SK-N-MC (cell line): ENCODE results near the gene GRAMD2B.
A peak's percentile ranks its signal among the peaks of the same experiment; 100 is the strongest.

Experiments used
- DNase-seq: peaks from one replicate; pipeline ENCODE4 v3.0.0-alpha.2; 2011; ENCODE audit warnings: low read depth, low spot score
- H3K27ac ChIP-seq: fragments of 200-600 bp; sonication (generic); 2 replicates; pipeline ENCODE4 v1.5.1; 2016; ENCODE audit warnings: mixed run types
- H3K36me3 ChIP-seq: fragments of 200-600 bp; sonication (generic); 2 replicates; pipeline ENCODE4 v1.6.1; 2017; ENCODE audit warnings: antibody characterized with exemption, low read length, mixed read lengths; ENCODE audit not compliant: insufficient read depth
- H3K4me3 ChIP-seq: fragments of 200-600 bp; sonication (generic); 2 replicates; pipeline ENCODE4 v1.5.1; 2016
- H3K9ac ChIP-seq: fragments of 200-600 bp; sonication (generic); 2 replicates; pipeline ENCODE4 v1.8.0; 2017; ENCODE audit warnings: mixed run types, mixed read lengths; ENCODE audit not compliant: insufficient read length
- H3K9me3 ChIP-seq: fragments of 200-600 bp; sonication (generic); 2 replicates; pipeline ENCODE4 v1.6.1; 2017; ENCODE audit warnings: low read depth, mild to moderate bottlenecking, antibody characterized with exemption, low read length, moderate library complexity, mixed read lengths
- EZH2 ChIP-seq: fragments of 200-600 bp; sonication (generic); IDR thresholded peaks from one replicate; pipeline ENCODE4 v1.6.1; 2017; ENCODE audit warnings: antibody characterized with exemption
- FOXP2 ChIP-seq: optimal IDR thresholded peaks from 2 replicates; pipeline ENCODE3; 2011; ENCODE audit warnings: mild to moderate bottlenecking, moderate library complexity; ENCODE audit not compliant: insufficient read depth; ENCODE audit errors: extremely low read length, control extremely low read depth
- POLR2AphosphoS5 ChIP-seq: IDR thresholded peaks from 2 replicates; pipeline ENCODE4 v1.6.1; 2012; ENCODE audit warnings: mild to moderate bottlenecking, low read depth, low read length, borderline replicate concordance

The GRAMD2B gene

GRCh38 chr5:126543660-126544059, 120.5 kb downstream of the GRAMD2B start:
- Histone ChIP-seq H3K9ac (no peak overlapping the region), H3K27ac (0 out of 2 replicates have a peak overlapping the region, but pooled peaks have one; percentile 38), H3K9me3 (no peaks in the 10 kb centered on the region), H3K36me3 (peaks cover 41% of the 10 kb centered on the region), H3K4me3 (no peak overlapping the region)
- no peak for DNase-seq
- no peak for TF ChIP-seq EZH2
- no peak for TF ChIP-seq POLR2AphosphoS5
- TF ChIP-seq FOXP2: no peak
